ENCODE results near the gene LAMC2.

Gene LAMC2

DNA sequence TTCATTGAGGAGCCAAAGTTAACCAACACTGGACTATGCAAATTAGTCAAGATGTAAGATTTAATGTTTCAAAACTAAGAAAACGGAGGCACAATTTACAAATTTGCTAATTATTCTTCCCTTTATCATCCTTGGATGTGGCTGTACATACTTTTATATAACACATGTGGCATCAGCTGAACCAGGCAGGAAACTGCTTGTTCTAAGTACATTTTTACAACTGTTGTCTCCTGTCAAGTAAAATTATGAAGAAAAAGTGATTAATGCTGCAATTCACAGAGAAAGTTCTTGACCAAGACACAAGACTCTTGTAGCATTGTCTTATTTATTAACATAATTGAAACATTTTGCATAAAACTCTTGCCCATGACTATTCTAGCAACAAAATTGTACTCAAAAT, 61.9 kb downstream of the LAMC2 start:
- Histone ChIP-seq H3K36me3 (ENCODE audit: insufficient read depth, low read length) (no peaks in the 10 kb centered on the region), H4K20me1 (ENCODE audit: insufficient read depth, low read length) (no peaks in the 10 kb centered on the region), H3K9ac (ENCODE audit: low read depth, low read length) (no peak overlapping the region), H3K9me3 (ENCODE audit: insufficient read depth, low read length, severe bottlenecking) (no peaks in the 10 kb centered on the region), H3K79me2 (ENCODE audit: insufficient read depth, low read length) (no peaks in the 10 kb centered on the region), H3K27me3 (ENCODE audit: insufficient read depth, low read length, poor library complexity) (peaks cover 14% of the 10 kb centered on the region), H3K4me1 (ENCODE audit: insufficient read depth, low read length) (no peaks in the 10 kb centered on the region), H3K4me3 (ENCODE audit: low read depth in 1 of 2, low read length in 2 of 2) (no peak overlapping the region), H2AFZ (ENCODE audit: low read depth, low read length) (no peak overlapping the region), H3K27ac (ENCODE audit: low read length) (no peak overlapping the region), H3K4me2 (ENCODE audit: insufficient read depth, low read length) (no peak overlapping the region)
- no peak for DNase-seq
- TF ChIP-seq, protein P1, sequence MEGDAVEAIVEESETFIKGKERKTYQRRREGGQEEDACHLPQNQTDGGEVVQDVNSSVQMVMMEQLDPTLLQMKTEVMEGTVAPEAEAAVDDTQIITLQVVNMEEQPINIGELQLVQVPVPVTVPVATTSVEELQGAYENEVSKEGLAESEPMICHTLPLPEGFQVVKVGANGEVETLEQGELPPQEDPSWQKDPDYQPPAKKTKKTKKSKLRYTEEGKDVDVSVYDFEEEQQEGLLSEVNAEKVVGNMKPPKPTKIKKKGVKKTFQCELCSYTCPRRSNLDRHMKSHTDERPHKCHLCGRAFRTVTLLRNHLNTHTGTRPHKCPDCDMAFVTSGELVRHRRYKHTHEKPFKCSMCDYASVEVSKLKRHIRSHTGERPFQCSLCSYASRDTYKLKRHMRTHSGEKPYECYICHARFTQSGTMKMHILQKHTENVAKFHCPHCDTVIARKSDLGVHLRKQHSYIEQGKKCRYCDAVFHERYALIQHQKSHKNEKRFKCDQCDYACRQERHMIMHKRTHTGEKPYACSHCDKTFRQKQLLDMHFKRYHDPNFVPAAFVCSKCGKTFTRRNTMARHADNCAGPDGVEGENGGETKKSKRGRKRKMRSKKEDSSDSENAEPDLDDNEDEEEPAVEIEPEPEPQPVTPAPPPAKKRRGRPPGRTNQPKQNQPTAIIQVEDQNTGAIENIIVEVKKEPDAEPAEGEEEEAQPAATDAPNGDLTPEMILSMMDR (IDR thresholded peaks at IDR 0.05; ENCODE audit: borderline replicate concordance, extremely low read depth, low read length, poor library complexity, severe bottlenecking), result no peak
- TF ChIP-seq EZH2 (IDR thresholded peaks at IDR 0.05; ENCODE audit: borderline replicate concordance, low read depth, low read length, severe bottlenecking), result no peak
- ATAC-seq (ENCODE audit: insufficient read depth, low read depth), result no peak

DNA sequence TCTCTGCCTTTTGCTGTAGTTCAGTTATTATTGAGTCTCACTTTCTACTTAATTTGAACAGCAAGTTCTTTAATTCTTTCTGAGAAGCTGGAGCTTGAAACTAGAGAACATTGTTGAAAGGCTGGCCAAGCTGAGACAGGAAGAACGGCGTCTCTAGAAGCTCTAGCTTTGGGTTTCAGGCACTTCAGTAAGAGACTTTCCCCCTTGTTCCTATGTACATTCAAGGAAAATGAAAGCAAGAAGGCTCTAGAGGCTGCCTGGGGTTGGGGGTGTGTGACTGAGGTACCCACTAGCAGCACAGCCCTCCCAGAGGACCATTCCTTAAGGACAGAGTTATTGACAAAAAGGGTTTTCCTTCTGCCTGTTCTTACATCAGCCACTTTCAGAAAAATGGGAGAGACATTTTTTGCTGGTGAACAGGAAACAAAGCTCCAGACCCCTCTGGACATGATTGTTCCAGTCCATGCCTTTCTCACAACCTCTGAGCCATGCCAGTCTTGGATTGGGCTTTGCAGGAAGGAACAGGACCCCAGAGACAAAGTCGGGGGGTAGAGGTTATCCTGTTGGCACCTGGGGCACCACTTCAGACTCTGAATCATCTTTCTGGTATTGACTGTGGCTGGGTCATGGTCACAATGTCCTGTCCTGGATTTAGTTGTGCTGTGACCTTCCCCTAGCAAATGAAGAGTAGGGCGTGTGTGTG, 63.1 kb downstream of the LAMC2 start:
- Histone ChIP-seq H3K27me3 (ENCODE audit: insufficient read depth, low read length, poor library complexity) (peaks cover 14% of the 10 kb centered on the region), H3K9me3 (ENCODE audit: insufficient read depth, low read length, severe bottlenecking) (no peaks in the 10 kb centered on the region), H3K4me3 (ENCODE audit: low read depth in 1 of 2, low read length in 2 of 2) (no peak overlapping the region), H3K27ac (ENCODE audit: low read length) (no peak overlapping the region), H3K4me1 (ENCODE audit: insufficient read depth, low read length) (no peaks in the 10 kb centered on the region), H4K20me1 (ENCODE audit: insufficient read depth, low read length) (no peaks in the 10 kb centered on the region), H2AFZ (ENCODE audit: low read depth, low read length) (no peak overlapping the region), H3K9ac (ENCODE audit: low read depth, low read length) (no peak overlapping the region), H3K4me2 (ENCODE audit: insufficient read depth, low read length) (no peak overlapping the region), H3K79me2 (ENCODE audit: insufficient read depth, low read length) (no peaks in the 10 kb centered on the region), H3K36me3 (ENCODE audit: insufficient read depth, low read length) (no peaks in the 10 kb centered on the region)
- ATAC-seq (ENCODE audit: insufficient read depth, low read depth) (no peak), DNase-seq (no peak)
- TF ChIP-seq EZH2 (IDR thresholded peaks at IDR 0.05; ENCODE audit: borderline replicate concordance, low read depth, low read length, severe bottlenecking), result no peak
- TF ChIP-seq, protein P1 (IDR thresholded peaks at IDR 0.05; ENCODE audit: borderline replicate concordance, extremely low read depth, low read length, poor library complexity, severe bottlenecking), result no peak

DNA sequence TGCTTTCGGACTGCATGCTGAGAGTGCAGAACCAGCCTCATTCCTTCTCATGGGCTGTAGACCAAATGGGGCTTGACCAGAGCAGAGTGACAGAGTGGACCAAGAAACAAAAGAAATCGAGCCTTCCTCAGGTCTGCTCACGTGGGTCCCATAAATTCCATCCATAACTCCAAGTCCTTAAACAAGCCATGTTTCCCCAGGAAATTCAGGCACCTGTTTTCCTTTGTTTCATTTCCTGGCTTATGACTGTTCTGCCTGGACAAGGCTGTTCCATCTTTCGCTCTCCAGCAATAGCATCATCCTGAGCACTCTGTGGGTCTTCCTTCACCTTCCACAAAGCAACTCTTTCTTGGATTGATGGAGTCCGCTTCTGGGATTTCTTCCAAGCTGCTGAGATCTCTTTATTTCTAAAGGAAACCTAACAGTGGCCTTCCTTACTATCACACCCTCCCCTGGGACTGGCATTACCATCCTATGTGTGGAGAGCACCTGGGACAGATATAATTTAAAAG, 63.9 kb downstream of the LAMC2 start:
- Histone ChIP-seq H3K9ac (ENCODE audit: low read depth, low read length) (no peak overlapping the region), H3K27me3 (ENCODE audit: insufficient read depth, low read length, poor library complexity) (peaks cover 14% of the 10 kb centered on the region), H3K4me2 (ENCODE audit: insufficient read depth, low read length) (no peak overlapping the region), H4K20me1 (ENCODE audit: insufficient read depth, low read length) (no peaks in the 10 kb centered on the region), H3K79me2 (ENCODE audit: insufficient read depth, low read length) (no peaks in the 10 kb centered on the region), H3K4me1 (ENCODE audit: insufficient read depth, low read length) (no peaks in the 10 kb centered on the region), H3K9me3 (ENCODE audit: insufficient read depth, low read length, severe bottlenecking) (no peaks in the 10 kb centered on the region), H3K36me3 (ENCODE audit: insufficient read depth, low read length) (no peaks in the 10 kb centered on the region), H3K27ac (ENCODE audit: low read length) (no peak overlapping the region), H2AFZ (ENCODE audit: low read depth, low read length) (no peak overlapping the region), H3K4me3 (ENCODE audit: low read depth in 1 of 2, low read length in 2 of 2) (no peak overlapping the region)
- no peak for TF ChIP-seq EZH2 (IDR thresholded peaks at IDR 0.05; ENCODE audit: borderline replicate concordance, low read depth, low read length, severe bottlenecking)
- TF ChIP-seq, protein P1 (IDR thresholded peaks at IDR 0.05; ENCODE audit: borderline replicate concordance, extremely low read depth, low read length, poor library complexity, severe bottlenecking), result no peak
- no peak for DNase-seq
- ATAC-seq (ENCODE audit: insufficient read depth, low read depth), result no peak
